C4-2B (cell line): ENCODE results near the gene DNAJC5.
"Not testable (repeated sequence)": the region's sequence is repeated elsewhere in the genome, so short reads cannot be mapped to it uniquely, and the experiment has no call there.

Experiments used
- H3K27ac ChIP-seq: fragments of 450-650 bp; 2 replicates; pipeline ENCODE4 v1.5.1; 2017
- CTCF ChIP-seq: fragments of 450-650 bp; conservative IDR thresholded peaks from 2 replicates; pipeline ENCODE4 v1.5.1; 2017; ENCODE audit warnings: mild to moderate bottlenecking
- ZFX ChIP-seq: fragments of 450-650 bp; IDR thresholded peaks from 2 replicates; pipeline ENCODE4 v1.6.1; 2017

Gene DNAJC5

GRCh38 chr20:63913768-63914167 lies 18.8 kb downstream of the DNAJC5 start:
- TF ChIP-seq CTCF = no peak
- TF ChIP-seq ZFX = no peak
- H3K27ac ChIP-seq = no peak overlapping the region

GRCh38 chr20:63915471-63915870 lies 20.5 kb downstream of the DNAJC5 start:
- TF ChIP-seq ZFX (no peak), CTCF (no peak)
- H3K27ac ChIP-seq = no peak overlapping the region

- H3K27ac ChIP-seq = not testable (repeated sequence)
These were observed 21.5 kb downstream of the DNAJC5 start for GRCh38 chr20:63916371-63916939.

GRCh38 chr20:63917811-63918210 lies 22.9 kb downstream of the DNAJC5 start:
- no peak for TF ChIP-seq CTCF
- no peak for TF ChIP-seq ZFX
- H3K27ac ChIP-seq = no peak overlapping the region

GRCh38 chr20:63919130-63919529 lies 24.2 kb downstream of the DNAJC5 start:
- H3K27ac ChIP-seq = no peak overlapping the region
- TF ChIP-seq ZFX (no peak), CTCF (no peak)

GRCh38 chr20:63920226-63920625 lies 25.3 kb downstream of the DNAJC5 start:
- TF ChIP-seq CTCF = no peak
- TF ChIP-seq ZFX = no peak
- no peak overlapping the region for H3K27ac ChIP-seq

GRCh38 chr20:63923651-63924050 lies 28.7 kb downstream of the DNAJC5 start:
- TF ChIP-seq ZFX = no peak
- TF ChIP-seq CTCF = no peak
- H3K27ac ChIP-seq = no peak overlapping the region

- TF ChIP-seq ZFX (no peak), CTCF (no peak)
- no peak overlapping the region for H3K27ac ChIP-seq
These were observed 29.3 kb downstream of the DNAJC5 start for GRCh38 chr20:63924241-63924640.
